Measurements from ENCODE around the gene POLN.

Gene POLN

DNA sequence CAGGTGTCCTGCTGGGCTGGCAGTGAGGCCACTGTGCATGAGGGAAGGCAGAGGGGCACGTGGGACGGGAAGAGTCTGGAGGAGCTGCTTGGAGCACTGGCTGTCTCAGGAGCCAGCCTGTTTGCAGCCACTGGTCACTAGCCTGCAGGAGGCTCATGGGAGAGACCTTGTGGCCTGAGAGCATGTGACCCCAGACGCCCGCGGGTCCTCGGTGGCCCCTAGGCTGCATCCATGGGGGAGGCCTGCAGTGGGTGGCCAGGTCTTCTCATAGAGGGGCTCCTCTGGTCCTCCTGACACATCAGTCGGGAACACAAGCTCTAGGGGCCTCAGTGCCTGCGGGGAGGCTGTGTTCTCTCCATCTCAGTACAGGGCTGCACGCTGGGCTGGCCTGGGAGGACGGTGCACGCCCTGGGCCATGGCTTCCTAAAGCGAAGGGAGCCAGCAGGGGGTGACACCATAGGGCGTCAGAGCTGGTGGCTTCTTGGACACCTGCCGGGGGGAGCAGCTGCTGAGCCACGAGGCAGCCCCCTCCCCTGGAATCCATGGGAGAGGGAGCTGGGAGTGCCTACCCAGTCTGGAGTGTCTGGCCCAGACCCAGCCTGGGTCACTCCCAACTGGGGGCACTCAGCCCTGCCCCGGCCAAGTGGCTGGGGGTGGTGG, 170.5 kb downstream of the POLN start:
- DNase-seq (ENCODE audit: low read depth in 2 of 2): no peak

DNA sequence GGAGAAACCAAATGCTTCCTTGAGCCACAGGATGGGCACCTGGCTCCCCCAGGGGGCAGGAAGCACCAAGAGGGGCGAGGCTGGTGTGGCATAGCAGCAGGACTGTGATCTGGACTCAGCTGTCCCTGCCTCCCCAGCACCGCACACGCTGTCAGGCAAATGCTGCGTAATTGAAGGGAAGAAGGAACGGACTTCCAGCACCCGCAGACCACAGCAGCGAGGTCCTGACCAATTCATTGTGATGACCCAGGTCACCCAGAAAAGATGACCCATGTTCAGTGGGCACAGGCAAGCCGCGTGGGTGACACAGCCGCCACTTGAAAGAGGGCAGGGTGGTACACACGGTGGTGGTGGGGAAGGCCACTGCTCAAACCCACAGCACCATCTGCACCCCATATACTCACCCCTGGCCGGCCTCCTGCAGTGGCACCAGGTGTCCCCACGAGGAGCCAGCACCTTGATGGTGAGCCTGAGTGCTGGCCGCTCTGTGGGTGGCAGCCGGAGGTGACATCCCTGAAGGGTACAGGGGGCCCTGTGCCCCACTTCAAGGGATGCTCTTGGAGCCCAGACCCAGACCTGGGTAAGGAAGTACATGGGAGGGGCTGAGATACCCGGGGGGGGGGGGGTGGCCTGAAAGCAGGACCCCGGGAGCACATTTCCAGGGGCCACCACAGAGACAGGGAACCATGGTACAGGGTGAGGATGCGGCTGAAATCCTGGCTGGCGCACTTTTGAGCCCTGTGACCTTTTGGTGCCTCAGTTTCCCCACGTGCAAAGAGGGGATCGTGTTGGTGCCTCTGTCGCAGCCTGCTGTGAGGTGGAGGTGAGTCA, 171.3 kb downstream of the POLN start:
- no peak for DNase-seq (ENCODE audit: low read depth in 2 of 2)

DNA sequence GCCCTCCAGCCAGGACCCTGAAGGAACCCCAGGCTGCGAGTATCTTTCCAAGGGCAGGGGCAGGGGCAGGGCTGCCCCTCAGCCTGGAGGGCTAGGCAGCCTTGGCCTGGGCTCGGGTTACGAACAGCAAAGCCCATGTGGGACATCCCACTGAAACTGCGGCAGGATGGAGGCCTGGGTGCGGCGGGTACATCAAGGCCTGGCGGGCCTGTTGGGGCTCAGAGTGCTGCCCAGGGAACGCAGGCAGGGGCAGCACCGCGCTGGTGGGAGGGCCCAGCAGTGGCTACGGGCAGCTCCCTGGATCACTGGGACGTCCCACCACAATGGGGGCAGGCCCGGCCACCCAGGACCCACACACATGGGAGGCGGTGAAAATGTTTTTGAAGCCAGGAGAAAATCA, 171.9 kb downstream of the POLN start:
- DNase-seq (ENCODE audit: low read depth in 2 of 2): no peak

DNA sequence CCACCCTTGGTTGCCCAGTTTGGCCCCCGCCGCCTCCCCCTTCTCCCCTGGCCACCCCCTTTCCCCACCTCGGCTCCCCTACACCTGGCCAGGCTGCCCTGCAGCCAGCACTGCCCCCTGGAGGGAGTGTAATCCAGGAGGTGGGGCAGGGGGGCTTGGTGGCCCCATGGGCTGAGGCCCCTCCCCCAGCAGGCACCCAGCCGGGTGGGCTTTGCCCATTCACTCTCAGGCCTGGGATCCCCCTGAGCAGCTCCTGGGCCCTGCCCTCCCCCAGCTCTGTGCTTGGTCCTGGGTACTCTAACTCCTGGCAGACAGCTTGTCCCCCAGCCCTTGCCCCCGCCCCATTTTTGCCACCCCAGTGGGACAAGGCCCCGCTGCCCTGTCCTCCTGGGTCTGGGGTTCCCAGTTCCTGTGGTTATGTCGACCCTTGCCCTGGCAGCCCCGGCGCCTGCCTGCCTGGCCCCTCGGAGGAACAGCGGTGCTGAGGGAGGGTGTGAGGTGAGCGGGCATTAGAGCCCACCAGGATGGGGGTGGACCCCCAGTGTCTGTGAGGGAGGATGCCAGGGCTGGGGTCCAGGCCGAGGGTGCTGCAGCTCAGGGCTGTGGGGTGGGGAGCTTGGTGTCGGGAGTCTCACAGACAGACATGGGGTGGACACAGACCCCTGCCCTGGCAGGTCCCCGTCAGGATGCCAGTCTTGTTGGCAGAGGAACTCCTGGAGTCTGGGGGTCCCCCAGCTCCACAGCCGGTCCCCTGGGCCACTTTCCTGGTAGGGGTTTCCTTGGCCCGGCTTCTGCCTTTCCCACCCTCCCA, 172.6 kb downstream of the POLN start:
- DNase-seq (ENCODE audit: low read depth in 2 of 2): no peak

DNA sequence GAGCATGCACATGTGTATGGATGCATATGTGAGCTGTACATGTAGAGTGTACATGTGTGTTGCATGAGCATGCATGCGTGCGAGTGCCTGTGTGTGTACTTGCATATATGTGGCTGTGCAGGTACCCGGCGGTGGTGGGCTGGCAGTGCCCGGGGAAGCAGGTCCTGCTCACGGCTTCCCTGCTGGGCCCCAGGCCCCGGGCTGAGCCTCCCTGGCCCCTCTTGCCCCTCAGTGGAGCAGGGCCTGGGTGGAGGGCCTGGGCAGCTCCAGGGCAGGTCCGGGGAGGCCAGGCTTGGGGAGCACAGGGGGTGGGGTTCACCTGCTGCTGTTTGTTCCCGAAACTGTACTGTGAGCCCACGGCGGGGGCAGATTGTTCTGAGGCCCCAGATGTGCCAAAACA, 173.4 kb downstream of the POLN start:
- no peak for DNase-seq (ENCODE audit: low read depth in 2 of 2)

DNA sequence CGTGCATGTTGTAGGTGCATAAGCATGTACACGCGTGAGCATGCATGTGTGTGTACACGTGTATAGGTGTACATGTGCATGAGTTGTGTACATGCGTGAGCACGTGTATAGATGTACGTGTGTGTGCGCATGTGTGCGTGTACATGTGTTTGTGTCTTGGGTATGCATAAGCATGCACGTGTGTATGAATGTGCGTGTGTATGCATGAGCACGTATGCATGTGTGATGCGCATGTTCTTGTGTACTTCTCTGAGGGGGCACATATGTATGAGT, 173.8 kb downstream of the POLN start:
- DNase-seq (ENCODE audit: low read depth in 2 of 2): no peak

DNA sequence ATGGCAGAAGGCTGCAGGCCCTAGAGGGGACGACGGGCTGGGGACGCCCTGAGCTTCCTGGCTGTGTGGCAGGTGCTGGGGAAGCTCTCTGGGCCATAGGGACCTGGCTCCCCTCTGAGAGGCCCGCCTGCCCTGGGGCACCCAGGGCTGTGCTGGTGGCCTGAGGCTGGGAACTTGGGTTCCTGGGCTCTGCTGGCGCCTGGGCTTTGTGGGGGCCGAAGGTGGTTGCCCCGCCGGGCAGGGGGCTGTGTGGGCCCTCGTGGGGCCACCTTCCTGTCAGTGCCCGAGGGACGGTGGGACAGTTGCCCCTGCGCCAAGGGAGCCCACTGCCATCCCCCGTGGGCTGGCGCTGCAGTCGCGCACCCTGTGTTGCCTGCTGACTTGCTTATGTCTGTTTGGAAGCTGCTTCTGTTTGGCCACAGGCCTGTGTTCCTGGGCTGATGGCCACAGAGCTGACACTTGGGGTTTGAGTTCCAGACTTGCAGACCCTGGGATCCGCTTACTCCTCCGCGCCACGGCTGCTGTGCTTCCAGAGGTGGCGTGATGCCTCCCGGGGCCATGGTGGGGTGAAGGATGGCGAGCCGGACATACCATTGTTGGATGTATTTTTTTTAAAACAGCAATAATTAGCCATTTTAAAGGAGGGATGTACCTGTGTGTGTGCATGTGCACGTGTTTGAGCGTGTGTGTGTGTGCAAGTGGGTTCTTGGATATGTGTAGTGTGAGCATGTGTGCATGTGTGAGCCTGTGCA, 174.3 kb downstream of the POLN start:
- DNase-seq (ENCODE audit: low read depth in 2 of 2): no peak

DNA sequence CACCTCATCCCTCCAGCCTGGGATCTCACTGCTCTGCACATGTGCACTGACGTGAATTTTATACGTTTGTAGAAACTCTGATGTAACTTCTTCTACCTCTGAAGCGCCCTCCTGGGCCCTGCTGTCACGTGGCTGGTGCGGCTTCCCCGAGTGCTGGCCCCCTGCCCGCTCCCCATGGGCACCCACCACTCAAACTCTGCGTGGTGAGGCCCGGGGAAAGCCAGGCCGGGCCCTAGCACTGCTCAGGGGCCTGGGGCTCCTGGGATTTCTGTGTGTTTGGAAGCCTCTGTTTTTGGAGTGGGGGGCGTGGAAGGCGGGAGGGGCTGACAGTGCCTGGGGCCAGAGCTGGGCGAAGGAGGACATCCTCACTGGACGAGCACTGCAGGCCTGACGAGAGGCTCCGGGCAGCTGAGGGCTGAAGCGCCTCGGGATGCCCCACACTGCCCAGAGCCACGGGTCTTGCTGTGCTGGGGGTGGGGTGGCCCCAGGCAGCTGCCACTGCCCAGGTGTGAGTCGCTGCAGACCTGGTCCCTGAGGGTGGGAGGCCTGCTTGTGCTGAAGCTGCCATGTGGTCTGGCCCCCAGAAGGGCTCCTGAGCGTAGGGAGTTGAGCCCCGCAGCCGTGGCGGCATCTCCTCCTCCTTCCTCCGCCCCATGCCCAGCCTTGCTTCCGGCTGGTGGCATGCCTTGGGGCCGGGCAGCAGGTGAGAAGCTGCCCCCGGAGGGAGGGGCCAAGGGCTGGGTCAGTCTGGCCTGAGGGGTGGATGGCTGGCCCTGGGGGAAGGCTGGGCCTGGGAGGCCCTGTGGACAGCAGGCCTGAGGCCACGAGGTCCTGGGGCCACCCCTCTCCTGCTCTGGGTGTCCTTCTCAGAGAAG, 175.1 kb downstream of the POLN start:
- no peak for DNase-seq (ENCODE audit: low read depth in 2 of 2)

DNA sequence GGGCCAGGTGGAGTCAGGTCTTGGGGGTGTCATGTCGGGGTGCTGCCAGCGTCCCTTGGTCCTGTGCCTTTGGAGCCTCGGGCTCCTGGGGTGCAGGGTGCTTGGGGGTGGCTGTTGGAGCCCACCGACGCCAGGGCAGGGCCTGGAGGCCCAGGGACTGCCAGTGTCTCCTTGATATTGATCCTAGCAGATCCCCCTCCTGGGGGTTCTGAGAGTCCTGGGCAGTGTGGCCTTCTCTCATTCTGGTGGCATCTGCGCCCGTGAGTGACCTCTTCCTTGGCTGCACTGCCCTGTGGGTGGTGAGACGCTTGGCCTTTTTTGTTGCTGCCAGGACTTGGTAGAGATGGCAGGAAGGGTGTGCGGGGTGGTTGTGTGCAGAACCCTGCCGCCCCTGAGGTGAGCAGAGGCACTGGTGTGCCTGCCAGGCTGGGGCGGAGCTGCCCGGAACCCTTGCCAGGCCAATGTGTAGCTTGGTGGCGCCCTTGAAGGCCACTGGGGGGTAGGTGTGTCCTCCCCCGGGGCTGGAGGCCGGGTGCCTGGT, 175.8 kb downstream of the POLN start:
- DNase-seq (ENCODE audit: low read depth in 2 of 2): no peak

DNA sequence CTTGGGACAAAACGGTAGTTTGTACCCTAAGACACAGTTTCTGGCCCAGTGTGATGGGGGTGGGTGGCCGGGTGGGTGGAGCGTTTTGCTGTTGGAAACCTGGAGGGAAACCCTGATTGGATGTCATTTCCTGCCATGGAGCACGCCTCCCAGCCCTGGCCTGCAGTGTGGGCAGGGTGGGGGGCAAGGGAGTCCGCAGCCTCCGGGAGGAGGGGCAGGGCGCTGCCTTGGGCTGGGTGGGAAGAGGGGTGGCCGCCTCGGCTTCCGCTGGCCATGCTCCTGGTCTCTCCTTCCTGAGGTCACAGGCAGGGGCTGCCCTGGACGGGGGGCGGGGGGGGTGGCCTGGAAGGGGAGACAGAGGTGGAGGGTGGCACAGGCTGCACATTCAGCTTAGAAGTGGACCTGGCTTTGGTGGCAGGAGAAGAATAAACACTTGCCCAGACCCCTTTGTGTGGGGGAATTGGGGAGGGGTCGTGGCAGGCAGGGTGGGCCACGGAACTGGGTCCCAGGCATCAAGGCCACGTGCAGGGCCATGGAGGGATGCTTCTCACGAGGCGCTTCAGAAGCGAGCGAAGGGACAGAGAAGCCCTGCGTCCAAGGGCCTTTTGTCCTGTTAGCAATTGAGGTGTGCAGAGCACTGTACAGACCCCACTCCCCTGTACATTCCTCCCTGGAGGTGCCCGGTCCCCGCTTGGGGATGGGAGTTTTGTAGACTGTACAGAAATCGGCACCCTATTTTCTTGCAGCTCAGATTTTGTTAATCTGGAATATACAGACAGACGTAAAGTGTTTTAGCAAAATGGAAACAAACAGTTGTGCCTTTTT, 176.6 kb downstream of the POLN start:
- no peak for DNase-seq (ENCODE audit: low read depth in 2 of 2)

DNA sequence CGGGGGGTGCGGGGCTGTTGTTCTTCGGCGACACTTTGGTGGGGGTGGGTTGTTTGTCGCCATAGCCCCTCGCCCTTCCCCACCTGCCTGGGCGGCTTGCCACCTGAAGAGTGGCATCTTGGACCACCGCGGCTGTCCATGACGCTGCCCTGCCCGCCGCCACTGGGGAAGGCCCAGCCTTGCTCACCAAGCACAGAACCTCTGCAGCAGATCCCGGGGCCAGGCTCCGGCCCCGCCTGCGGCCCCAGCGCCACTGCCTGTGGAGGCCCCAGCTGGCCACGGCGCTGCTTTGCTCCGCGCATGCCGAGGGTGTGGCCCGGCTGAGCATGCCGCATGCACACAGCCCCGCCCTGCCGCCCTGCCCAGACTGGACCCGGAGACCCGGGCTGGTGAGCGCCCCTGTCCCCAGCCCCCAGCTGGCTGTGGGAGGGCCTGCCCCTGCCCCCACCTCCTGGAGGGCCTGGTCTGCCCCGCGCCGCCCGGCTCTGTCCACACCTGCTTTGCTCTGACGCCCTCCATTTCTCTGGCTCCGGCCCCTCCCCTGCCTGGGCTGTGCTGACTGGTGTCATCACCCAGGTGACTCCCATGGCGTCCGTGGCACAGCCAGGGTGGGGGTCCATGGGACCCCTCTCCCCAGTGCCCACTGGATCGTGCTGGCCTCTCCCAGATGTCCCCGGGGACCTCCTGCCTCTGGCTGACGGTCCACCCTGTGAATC, 177.5 kb downstream of the POLN start:
- DNase-seq (ENCODE audit: low read depth in 2 of 2): no peak

DNA sequence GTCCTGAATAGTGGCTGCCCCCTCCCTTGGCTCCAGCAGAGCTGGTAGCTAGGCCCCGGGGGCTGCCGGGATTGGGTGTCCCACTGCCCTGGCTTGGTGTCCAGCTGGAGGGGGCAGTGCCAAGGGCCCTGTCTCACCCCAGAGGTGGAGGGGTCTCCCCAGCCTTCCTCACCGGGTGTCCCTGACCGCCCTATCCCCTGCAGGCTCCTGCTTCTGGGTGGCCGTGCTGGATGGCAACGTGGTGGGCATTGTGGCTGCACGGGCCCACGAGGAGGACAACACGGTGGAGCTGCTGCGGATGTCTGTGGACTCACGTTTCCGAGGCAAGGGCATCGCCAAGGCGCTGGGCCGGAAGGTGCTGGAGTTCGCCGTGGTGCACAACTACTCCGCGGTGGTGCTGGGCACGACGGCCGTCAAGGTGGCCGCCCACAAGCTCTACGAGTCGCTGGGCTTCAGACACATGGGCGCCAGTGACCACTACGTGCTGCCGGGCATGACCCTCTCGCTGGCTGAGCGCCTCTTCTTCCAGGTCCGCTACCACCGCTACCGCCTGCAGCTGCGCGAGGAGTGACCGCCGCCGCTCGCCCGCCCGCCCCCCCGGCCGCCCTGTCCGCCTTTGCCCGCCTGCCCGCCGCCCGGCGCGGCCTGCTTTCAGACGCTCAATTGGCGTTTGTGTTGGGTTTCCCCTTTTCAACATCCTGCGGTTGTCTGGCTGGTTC, 178.2 kb downstream of the POLN start:
- DNase-seq (ENCODE audit: low read depth in 2 of 2): no peak

DNA sequence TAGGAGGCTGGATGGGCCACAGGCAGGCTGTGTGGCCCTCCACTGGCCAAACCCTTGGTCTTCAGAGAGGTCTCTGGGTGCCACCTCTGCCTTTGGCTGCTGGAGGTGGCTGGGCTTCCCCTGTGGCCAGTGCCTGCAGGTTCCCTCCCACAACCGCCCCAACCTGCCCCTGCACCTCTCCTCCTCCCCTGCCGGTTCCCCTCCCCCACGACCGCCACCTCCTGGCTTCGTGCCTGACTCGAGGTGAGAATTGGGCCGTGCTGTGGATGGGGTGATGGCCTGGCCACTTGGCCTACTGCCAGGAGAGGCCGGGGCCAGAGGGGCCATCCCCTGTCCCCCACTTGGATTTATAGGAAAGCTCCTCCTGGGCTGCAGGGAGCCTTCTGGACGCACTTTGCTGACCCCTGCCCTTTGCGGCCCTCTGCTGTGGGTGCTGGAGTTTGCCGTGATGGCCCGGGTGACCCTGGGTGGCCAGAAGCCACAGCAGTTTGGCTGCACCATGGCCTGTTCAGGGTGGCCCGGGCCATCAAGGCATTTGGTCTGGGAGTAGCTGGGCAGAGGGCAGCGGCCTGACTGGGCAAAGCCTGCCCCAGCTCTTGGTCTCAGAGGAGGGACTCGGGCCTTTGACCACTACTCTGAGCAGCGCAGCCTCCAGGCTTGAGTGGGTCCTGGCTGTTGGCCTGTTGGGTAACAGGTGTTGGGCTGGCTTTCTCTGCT, 179.0 kb downstream of the POLN start:
- no peak for DNase-seq (ENCODE audit: low read depth in 2 of 2)

DNA sequence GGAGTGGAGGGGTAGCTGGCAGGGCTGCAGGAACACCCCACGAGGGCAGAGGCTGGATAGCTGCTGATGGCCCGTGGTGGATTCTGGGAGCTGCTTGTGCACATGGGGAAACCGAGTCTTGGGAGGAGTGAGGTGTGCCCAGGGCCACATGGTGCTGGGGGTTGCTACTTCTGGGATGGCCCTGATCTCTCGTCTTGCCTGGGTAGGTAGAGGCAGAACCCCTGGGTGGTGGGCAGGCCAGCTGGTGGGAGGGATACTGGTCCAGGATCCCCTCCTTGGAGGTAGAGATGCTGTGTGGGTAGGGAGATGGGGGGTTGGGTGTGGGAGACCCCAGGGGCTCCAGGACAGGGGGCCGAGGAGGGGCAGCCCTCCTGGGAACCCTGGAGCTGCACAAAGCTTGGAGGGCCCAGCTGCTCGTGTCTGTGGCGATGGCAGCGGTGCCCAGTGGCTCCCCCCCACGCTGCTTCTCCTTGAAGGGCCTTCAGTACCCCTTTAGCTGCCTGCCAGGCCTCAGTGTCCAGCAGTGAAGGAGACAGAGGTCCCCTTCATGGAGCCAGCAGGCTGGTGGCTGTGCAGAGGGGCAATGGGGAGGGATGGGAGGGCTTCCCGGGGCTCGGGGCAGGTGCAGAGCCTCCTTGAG, 179.6 kb downstream of the POLN start:
- no peak for DNase-seq (ENCODE audit: low read depth in 2 of 2)

DNA sequence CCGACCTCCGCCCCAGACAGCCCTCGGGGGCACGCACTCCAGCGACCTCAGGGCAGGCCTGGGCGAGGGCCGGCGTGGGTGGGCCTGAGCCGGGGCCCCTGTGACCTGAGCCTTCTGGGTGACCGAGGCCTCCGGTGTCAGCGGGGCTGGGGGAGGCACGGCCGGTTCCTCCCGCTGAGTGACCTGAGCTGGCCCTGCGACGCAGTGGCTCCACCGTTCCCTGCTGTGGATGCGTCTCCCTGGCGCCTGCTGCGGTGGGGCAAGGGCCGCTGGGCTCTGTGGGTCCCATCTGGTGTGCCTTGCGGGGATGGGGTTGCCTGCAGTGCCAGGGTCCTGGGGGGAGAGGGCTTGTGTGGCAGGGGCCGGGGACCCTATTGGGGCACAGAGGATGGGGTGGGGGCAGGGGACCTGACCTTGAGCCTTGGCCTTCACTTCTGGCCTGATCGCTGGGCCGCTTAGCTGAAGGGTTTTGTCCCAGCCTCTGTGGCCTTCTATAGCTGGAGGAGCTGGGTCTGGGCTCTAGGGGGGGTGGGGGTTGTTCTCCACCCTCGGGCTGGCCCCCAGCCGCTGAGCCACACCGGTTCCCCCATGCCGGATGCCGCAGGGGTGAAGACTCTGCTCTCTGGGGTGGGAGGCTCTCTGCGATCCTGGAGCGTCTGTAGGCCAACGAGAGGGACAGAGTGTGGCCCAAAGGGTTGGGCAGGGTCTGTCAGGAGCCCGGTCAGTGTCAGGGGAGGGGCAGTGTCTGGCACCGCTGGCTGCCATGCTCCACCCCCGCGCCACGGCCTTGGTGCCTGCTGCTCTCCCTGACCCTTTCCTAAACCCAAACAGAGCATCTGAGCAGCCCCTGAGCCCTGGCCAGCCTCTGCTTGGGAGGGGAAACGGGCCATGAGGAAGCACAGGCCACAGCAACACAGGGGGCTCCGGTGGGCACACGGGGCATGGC, 180.5 kb downstream of the POLN start:
- DNase-seq (ENCODE audit: low read depth in 2 of 2): no peak

DNA sequence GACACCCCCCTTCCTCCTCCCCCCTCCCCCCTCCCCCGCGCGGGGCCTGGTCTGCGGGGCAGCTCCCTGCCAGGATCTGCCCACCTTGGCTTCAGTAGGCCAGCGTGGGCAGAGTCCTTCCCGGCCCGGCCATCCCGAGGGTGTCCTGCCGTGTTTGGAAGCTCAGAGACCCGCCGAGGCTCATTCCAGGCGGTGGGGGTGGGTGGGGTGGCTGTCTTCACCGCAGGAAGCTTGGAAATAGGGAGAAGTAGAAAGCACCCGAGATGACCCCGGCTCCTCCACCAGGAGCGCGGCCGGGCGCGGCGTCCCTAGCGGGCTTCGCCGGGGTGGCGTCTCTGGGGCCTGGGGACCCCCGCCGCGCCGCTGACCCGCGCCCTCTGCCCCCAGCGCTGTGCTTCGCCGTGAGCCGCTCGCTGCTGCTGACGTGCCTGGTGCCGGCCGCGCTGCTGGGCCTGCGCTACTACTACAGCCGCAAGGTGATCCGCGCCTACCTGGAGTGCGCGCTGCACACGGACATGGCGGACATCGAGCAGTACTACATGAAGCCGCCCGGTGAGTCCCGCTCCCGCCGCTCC, 181.2 kb downstream of the POLN start:
- no peak for DNase-seq (ENCODE audit: low read depth in 2 of 2)
